H9 (cell line): ENCODE results near the gene INO80. TPM values are rescaled to one million over a fixed set of nuclear protein-coding genes. Genes with fewer than 3 reads are reported as not detected.

Experiments
- DNase-seq: peaks from one replicate; pipeline ENCODE4 v3.0.0-alpha.2; 2017
- H2AFZ ChIP-seq: one replicate; pipeline ENCODE4 v1.6.1; 2013; ENCODE audit warnings: mild to moderate bottlenecking, low read length, control low read depth, moderate library complexity
- H2AK5ac ChIP-seq: 2 replicates; pipeline ENCODE4 v1.6.1; 2013; ENCODE audit warnings: low read length, control low read depth, mixed read lengths; ENCODE audit not compliant: insufficient read length
- H2BK120ac ChIP-seq: one replicate; pipeline ENCODE4 v1.6.1; 2013; ENCODE audit warnings: low read depth, mild to moderate bottlenecking, low read length, control low read depth, inconsistent platforms; ENCODE audit not compliant: poor library complexity, severe bottlenecking
- H2BK12ac ChIP-seq: 2 replicates; pipeline ENCODE4 v1.6.1; 2013; ENCODE audit warnings: low read length, control low read depth, mixed read lengths, low read depth; ENCODE audit not compliant: insufficient read length
- H2BK15ac ChIP-seq: 2 replicates; pipeline ENCODE4 v1.6.1; 2013; ENCODE audit warnings: low read depth, low read length, control low read depth
- H2BK20ac ChIP-seq: one replicate; pipeline ENCODE4 v1.6.1; 2013; ENCODE audit warnings: low read depth, mild to moderate bottlenecking, low read length, control low read depth, inconsistent platforms; ENCODE audit not compliant: poor library complexity, severe bottlenecking
- H2BK5ac ChIP-seq: 2 replicates; pipeline ENCODE4 v1.6.1; 2013; ENCODE audit warnings: low read length, control low read depth, mixed read lengths; ENCODE audit not compliant: insufficient read length
- H3K14ac ChIP-seq: 2 replicates; pipeline ENCODE4 v1.6.1; 2013; ENCODE audit warnings: low read length, control low read depth; ENCODE audit not compliant: insufficient read depth
- H3K18ac ChIP-seq: 2 replicates; pipeline ENCODE4 v1.6.1; 2013; ENCODE audit warnings: low read depth, mild to moderate bottlenecking, mixed read lengths, low read length, control low read depth; ENCODE audit not compliant: insufficient read length
- H3K23ac ChIP-seq: 2 replicates; pipeline ENCODE4 v1.6.1; 2013; ENCODE audit warnings: low read length, control low read depth, mixed read lengths, low read depth; ENCODE audit not compliant: insufficient read length
- H3K23me2 ChIP-seq: 2 replicates; pipeline ENCODE4 v1.6.1; 2013; ENCODE audit warnings: low read depth, mild to moderate bottlenecking, mixed read lengths, low read length, control low read depth; ENCODE audit not compliant: insufficient read length, poor library complexity, severe bottlenecking
- H3K27ac ChIP-seq: 2 replicates; pipeline ENCODE4 v1.5.1; 2013; ENCODE audit warnings: low read length, control low read depth, mixed read lengths, low read depth; ENCODE audit not compliant: insufficient read length
- H3K27me3 ChIP-seq: 2 replicates; pipeline ENCODE4 v1.6.1; 2013; ENCODE audit warnings: low read length, control low read depth, inconsistent platforms; ENCODE audit not compliant: insufficient read depth
- H3K4ac ChIP-seq: 2 replicates; pipeline ENCODE4 v1.6.1; 2013; ENCODE audit warnings: low read depth, mild to moderate bottlenecking, control low read depth, inconsistent platforms, low read length, moderate library complexity
- H3K4me1 ChIP-seq: 2 replicates; pipeline ENCODE4 v1.6.1; 2013; ENCODE audit warnings: low read length, control low read depth, inconsistent platforms; ENCODE audit not compliant: insufficient read depth
- H3K4me2 ChIP-seq: 2 replicates; pipeline ENCODE4 v1.6.1; 2013; ENCODE audit warnings: low read length, control low read depth, mixed read lengths; ENCODE audit not compliant: insufficient read length, insufficient read depth
- H3K56ac ChIP-seq: 2 replicates; pipeline ENCODE4 v1.6.1; 2013; ENCODE audit warnings: low read depth, mild to moderate bottlenecking, mixed read lengths, low read length, control low read depth; ENCODE audit not compliant: insufficient read length
- H3K79me1 ChIP-seq: 2 replicates; pipeline ENCODE4 v1.6.1; 2013; ENCODE audit warnings: low read depth, mild to moderate bottlenecking, moderate library complexity, low read length, control low read depth, inconsistent platforms; ENCODE audit not compliant: insufficient read depth, poor library complexity, severe bottlenecking
- H3K79me2 ChIP-seq: 2 replicates; pipeline ENCODE4 v1.6.1; 2013; ENCODE audit warnings: low read length, control low read depth, inconsistent platforms; ENCODE audit not compliant: insufficient read depth
- H3K9ac ChIP-seq: 2 replicates; pipeline ENCODE4 v1.6.1; 2013; ENCODE audit warnings: low read length, control low read depth, mixed read lengths; ENCODE audit not compliant: insufficient read length; ENCODE audit errors: extremely low read depth
- H3K9me3 ChIP-seq: one replicate; pipeline ENCODE4 v1.6.1; 2013; ENCODE audit warnings: low read depth, low read length, inconsistent platforms; ENCODE audit not compliant: control insufficient read depth
- H3T11ph ChIP-seq: one replicate; pipeline ENCODE4 v1.6.1; 2013; ENCODE audit warnings: mild to moderate bottlenecking, low read length, control low read depth, inconsistent platforms
- H4K20me1 ChIP-seq: one replicate; pipeline ENCODE4 v1.6.1; 2013; ENCODE audit not compliant: control insufficient read depth, insufficient read length, insufficient read depth
- H4K5ac ChIP-seq: 2 replicates; pipeline ENCODE4 v1.6.1; 2013; ENCODE audit warnings: low read depth, mild to moderate bottlenecking, mixed read lengths, low read length, control low read depth; ENCODE audit not compliant: insufficient read length
- H4K8ac ChIP-seq: replicated peaks from 2 replicates; pipeline ENCODE4 v1.6.1; 2013; ENCODE audit warnings: low read length, control low read depth, mixed read lengths, low read depth; ENCODE audit not compliant: insufficient read length
- H4K91ac ChIP-seq: 2 replicates; pipeline ENCODE4 v1.6.1; 2013; ENCODE audit warnings: low read depth, mild to moderate bottlenecking, moderate library complexity, mixed read lengths, low read length, control low read depth; ENCODE audit not compliant: insufficient read length
- H3K27ac Mint-ChIP-seq, 3 experiments: 2 replicates in 2 of 3; 3 replicates in 1 of 3; pipeline ENCODE4 v1.8.0; 2020 to 2021; ENCODE audit warnings: mixed read lengths in 3 of 3, mild to moderate bottlenecking in 1 of 3, moderate library complexity in 1 of 3
- H3K27me3 Mint-ChIP-seq: 2 replicates; pipeline ENCODE4 v1.8.0; 2021; ENCODE audit warnings: low read depth, mild to moderate bottlenecking, moderate library complexity, mixed read lengths
- H3K36me3 Mint-ChIP-seq, 3 experiments: 2 replicates in 2 of 3; 3 replicates in 1 of 3; pipeline ENCODE4 v1.8.0; 2020 to 2021; ENCODE audit warnings: low read depth in 3 of 3, mixed read lengths in 3 of 3; ENCODE audit not compliant: insufficient read depth in 1 of 3
- H3K4me1 Mint-ChIP-seq, 2 experiments: 2 replicates each; pipeline ENCODE4 v1.8.0; 2020; ENCODE audit warnings: mixed read lengths in 2 of 2
- H3K4me3 Mint-ChIP-seq, 2 experiments: 2 replicates in 1 of 2; 3 replicates in 1 of 2; pipeline ENCODE4 v1.8.0; 2020 to 2021; ENCODE audit warnings: mild to moderate bottlenecking in 2 of 2, mixed read lengths in 2 of 2, moderate library complexity in 1 of 2
- H3K9me3 Mint-ChIP-seq, 2 experiments: 2 replicates in 1 of 2; 3 replicates in 1 of 2; pipeline ENCODE4 v1.8.0; 2020; ENCODE audit warnings: mild to moderate bottlenecking in 2 of 2, mixed read lengths in 2 of 2, moderate library complexity in 1 of 2
- WGBS: extraction: QIAGEN DNeasy Blood & Tissue Kit; methylation state at CpG from one replicate; pipeline ENCODE4 v1.1.7; 2013; ENCODE audit warnings: missing lambda C conversion rate, low lambda C conversion rate, mixed read lengths; ENCODE audit not compliant: insufficient read length; ENCODE audit errors: extremely low coverage; 5-methylcytosine and 5-hydroxymethylcytosine counted together
- total RNA-seq: library from RNA; stranded (reverse); gene quantifications from 2 replicates; pipeline ENCODE4 v1.2.1, GENCODE V29; 2021
- TF ChIP-seq, protein P1 (sequence below): fragments of 200-600 bp; sonication (generic); conservative IDR thresholded peaks from 3 replicates; pipeline ENCODE4 v1.8.0; 2021; ENCODE audit warnings: antibody characterized with exemption, mild to moderate bottlenecking

The INO80 gene
- total RNA-seq, 1 experiment from 2014 or later: 29.2 TPM

DNA sequence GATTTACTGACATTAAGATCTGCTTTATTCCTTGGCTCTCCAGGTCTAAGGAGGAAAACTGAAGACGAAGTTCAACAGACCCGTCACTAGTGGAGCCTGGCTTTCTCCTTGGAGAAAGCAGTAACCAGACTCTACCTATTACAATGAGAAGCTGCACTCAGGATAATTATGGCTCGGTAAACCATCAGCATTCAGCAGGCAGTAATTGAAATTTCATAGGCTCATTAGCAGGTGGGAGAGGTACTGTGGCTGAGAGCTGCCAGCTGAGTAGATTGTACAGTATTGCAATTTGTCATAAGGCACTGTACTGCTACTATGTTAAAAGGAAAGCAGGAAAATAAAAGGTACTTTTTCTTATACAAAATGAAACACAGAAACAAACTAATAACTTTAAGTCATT is 111.6 kb downstream of the INO80 start:
- Histone ChIP-seq H3K14ac (no peak overlapping the region), H3K9ac (no peak overlapping the region), H3K27me3 (no peaks in the 10 kb centered on the region), H3K27ac (no peak overlapping the region), H3K79me1 (no peaks in the 10 kb centered on the region), H3K4me1 (no peaks in the 10 kb centered on the region), H4K91ac (no peak overlapping the region), H2AK5ac (no peak overlapping the region), H2BK20ac (no peak overlapping the region), H2AFZ (no peak overlapping the region), H3K4me2 (no peak overlapping the region), H3K56ac (no peak overlapping the region), H3K18ac (no peak overlapping the region), H2BK120ac (no peak overlapping the region), H4K20me1 (no peaks in the 10 kb centered on the region), H3K9me3 (no peaks in the 10 kb centered on the region), H3K4ac (no peak overlapping the region), H3K23ac (no peak overlapping the region), H4K5ac (no peak overlapping the region), H4K8ac (no peak overlapping the region), H3T11ph (no peak overlapping the region), H3K23me2 (no peaks in the 10 kb centered on the region), H2BK15ac (no peak overlapping the region), H2BK5ac (no peak overlapping the region), H3K79me2 (0 out of 2 replicates have a peak, but pooled peaks cover 2% of the 10 kb centered on the region), H2BK12ac (no peak overlapping the region)
- Mint-ChIP-seq H3K9me3 (no peaks in the 10 kb centered on the region), H3K36me3 (peaks cover 12 to 49% (median 25%) of the 10 kb centered on the region in 3 experiments), H3K27ac (no peak overlapping the region), H3K27me3 (no peaks in the 10 kb centered on the region), H3K4me3 (no peak overlapping the region), H3K4me1 (no peaks in the 10 kb centered on the region)
- DNase-seq: no peak
- no CpG with 5 or more reads among the region's 3 CpGs for WGBS
- TF ChIP-seq, protein P1, sequence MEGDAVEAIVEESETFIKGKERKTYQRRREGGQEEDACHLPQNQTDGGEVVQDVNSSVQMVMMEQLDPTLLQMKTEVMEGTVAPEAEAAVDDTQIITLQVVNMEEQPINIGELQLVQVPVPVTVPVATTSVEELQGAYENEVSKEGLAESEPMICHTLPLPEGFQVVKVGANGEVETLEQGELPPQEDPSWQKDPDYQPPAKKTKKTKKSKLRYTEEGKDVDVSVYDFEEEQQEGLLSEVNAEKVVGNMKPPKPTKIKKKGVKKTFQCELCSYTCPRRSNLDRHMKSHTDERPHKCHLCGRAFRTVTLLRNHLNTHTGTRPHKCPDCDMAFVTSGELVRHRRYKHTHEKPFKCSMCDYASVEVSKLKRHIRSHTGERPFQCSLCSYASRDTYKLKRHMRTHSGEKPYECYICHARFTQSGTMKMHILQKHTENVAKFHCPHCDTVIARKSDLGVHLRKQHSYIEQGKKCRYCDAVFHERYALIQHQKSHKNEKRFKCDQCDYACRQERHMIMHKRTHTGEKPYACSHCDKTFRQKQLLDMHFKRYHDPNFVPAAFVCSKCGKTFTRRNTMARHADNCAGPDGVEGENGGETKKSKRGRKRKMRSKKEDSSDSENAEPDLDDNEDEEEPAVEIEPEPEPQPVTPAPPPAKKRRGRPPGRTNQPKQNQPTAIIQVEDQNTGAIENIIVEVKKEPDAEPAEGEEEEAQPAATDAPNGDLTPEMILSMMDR: no peak
